ENCODE results near the gene RNF207.

DNA sequence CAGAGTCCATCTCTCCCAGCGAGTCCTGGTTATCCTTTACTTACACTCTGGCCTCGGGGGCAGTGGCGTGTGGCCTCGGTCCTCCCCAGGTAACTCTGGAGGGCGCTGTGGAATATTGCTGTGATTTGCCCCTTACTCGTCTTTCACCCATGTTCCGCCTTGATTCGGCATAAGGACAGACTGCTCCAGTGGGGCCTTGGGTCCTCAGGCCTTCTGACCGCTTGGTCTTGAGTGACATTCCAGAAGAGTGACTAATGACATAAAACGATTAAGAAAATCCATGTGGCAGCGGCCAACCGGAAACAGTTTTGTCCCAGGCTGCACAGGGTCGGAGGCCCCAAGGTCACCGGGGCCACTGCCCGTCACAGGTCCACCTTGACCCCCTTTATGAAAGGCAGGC is 18.8 kb downstream of the RNF207 start:
- TF ChIP-seq SIN3A (IDR thresholded peaks at IDR 0.05; ENCODE audit: borderline replicate concordance, low read depth, low read length) (no peak), BRCA1 (CRISPR knock-in tag; IDR thresholded peaks at IDR 0.05) (no peak)
